DLD1 (cell line): ENCODE measurements around the gene KLHL35.

Experiments used
- in situ Hi-C: cut with HindIII; loops from 2 replicates; pipeline ENCODE4 v1.10.0; 2017; ENCODE audit warnings: low sequenced_read_pairs

The KLHL35 gene, protein sequence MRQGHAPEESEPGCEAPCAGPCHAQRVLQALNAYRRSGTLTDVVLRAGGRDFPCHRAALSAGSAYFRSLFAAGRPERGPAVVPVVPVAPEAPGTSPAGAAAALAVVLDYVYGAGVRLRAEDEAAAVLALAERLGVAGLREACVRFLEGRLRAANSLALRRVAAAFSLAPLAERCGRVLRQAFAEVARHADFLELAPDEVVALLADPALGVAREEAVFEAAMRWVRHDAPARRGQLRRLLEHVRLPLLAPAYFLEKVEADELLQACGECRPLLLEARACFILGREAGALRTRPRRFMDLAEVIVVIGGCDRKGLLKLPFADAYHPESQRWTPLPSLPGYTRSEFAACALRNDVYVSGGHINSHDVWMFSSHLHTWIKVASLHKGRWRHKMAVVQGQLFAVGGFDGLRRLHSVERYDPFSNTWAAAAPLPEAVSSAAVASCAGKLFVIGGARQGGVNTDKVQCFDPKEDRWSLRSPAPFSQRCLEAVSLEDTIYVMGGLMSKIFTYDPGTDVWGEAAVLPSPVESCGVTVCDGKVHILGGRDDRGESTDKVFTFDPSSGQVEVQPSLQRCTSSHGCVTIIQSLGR

DNA sequence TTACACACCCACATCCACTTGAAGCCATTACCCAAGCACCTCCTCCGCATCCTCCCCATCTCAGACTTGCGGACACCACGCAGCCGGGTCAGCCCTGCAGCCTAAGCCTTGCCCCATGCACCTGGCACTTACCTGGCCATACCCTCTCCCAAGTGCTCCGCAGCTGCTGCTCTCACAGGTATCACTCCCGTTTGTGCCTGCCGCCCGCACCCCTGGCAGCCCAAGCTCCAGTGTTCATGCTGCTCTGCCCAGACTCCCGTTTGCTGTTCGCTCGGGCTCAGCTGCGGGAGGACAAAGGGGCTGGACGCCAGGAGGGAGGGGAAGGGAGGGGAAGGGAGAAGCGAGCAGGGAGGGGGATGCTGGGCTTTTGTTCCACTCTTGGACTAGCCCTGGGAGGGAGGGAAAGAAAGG lies at the start of gene KLHL35:
Gene KLHL35 (minus strand): TSS at position 293 of the 411 bp plus-strand sequence. CDS start 2,574 bp downstream, outside the sequence.
- in situ Hi-C loops, result no loop called here

- in situ Hi-C loops, result no loop called here
These were observed 49.1 kb upstream of the KLHL35 start for GRCh38 chr11:75481922-75482606.

DNA sequence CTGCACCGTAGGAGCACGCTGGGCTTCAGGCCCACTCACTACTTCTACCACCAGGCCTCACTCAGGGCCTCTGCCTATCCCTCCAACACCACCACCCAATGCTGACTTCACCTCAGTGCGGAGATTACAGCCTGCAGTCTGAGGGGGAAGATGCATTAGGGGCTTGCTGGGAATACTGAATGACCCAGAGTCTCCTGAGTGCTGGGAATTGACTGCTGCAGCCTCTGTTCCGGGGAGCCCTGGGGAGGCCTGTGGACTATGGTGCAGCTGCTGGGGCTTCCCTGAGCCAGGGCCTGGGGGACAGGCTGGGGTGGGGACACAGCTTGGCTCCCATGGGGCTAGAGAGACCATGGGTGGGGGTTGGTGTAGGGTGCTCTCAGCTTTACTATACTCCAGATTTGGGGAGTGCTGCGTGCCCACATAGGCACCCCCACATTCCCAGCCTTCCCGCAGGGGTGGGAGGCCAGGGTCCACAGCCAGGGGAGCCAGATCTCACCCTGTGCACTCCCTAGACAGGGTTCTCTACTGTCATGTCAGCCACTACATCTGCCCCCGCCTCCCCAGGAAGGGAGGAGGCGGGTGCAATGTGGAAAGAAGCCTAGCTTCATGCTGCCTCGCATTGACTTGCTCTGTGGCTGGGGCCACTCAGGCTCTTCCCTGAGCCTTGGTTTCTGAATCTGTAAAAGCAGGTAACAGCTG lies 48.4 kb upstream of the KLHL35 start:
- in situ Hi-C loops, result no loop called here

GRCh38 chr11:75480185-75481175 lies 47.5 kb upstream of the KLHL35 start:
- in situ Hi-C loops, result no loop called here

DNA sequence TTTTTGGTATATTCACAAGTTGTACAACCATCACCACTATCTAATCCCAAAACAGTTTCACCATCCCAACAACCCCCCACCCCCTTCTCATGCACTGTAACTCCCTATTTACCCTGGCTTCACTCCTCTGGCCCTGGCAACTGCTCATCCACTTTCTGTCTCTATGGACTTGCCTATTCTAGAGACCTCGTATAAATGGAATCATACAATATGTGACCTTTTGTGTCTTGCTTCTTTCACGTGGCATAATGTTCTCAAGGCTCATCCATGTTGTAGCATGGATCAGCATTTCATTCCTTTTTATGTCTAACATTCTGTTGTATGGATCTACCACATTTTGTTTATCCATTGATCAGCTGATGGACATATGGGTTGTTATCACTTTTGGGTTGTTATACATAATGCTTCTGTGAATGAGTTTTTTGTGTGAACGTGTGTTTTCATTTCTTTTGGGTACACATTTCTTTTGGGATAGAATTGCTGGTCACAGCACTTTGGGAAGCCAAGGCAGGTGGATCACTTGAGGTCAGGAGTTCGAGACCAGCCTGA lies 46.7 kb upstream of the KLHL35 start:
- in situ Hi-C loops, result no loop called here

DNA sequence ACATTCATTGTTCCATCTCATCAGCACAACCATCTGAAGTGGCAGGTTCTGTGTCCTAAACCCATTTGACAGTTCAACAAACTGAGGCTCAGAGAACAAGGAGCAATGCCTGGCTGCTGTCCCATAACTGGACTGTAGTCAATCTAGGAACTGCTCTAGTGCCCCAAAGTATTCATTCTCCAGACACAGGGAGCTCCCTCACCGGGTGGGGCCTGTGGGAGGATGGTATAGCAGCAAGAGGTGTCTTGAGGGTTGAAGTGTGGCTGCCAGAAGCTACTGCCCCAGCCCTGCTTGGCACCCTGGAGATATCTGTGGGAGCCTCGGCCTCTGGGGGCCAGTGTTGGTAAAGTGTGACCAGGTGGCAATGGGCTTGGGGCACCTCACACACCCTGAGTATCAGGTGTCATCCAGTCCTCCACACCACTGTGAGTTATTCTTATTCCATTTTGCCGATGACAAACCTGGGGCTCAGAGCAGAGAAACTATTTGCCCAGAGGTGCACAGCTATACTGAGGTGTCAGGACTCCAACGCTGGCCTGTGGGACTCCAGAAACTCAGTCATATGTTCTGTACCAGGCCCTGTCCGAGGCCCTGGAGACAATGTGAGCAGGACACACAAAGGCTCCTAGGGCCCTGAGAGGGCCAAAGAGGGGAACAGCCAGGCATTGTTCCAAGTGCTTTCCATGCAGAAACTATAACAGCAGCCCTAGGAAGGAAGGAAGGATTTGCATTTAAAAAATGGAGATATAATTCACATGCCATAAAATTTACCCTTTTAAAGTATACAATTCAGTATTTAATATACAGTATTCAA lies 46.0 kb upstream of the KLHL35 start:
- in situ Hi-C loops, result no loop called here

- in situ Hi-C loops, result no loop called here
These were observed 44.6 kb upstream of the KLHL35 start for GRCh38 chr11:75477614-75477935.

- in situ Hi-C loops, result no loop called here
These were observed 44.0 kb upstream of the KLHL35 start for GRCh38 chr11:75476739-75477613.

- in situ Hi-C loops, result no loop called here
These were observed 43.0 kb upstream of the KLHL35 start for GRCh38 chr11:75475767-75476650.

- in situ Hi-C loops, result no loop called here
These were observed 42.1 kb upstream of the KLHL35 start for GRCh38 chr11:75474878-75475766.

DNA sequence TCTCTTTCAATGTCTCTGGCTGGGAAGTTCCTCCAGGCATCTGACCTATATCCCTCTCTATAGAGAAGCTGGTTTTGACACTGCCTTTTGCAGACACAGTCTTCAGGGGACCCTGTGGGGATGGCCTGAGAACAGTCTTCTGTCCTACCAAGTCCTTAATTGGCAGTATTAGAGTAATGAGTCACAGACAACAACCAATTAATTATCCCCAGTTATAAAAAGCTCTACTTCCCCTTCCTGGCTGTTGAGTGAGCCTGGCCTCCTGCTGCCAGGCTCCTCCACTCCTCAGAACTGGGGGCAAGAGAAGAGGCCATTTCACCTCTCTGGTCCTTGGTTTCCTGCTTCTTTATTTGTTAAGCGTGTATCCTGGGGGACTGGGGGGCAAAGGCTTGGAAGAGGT lies 41.2 kb upstream of the KLHL35 start:
- in situ Hi-C loops, result no loop called here

DNA sequence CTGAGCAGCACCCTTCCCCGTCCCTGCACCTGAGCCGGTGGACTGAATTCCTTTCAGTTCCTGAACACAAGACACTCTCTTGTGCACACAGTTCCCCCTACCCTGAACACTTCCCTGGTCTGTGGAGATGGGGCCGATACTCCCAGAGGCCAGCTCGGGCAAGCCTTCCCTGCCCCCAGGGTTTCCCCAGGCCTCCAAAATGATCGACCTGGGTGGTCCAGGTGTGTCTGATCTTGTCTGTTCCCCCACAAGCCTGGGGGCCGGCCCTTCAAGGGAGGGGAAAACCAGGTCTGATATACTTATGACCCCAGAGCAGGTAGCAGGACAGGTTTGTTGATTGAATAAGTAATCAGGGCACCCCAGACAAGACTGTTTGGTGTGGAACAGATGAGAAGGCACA lies 40.7 kb upstream of the KLHL35 start:
- in situ Hi-C loops, result no loop called here

DNA sequence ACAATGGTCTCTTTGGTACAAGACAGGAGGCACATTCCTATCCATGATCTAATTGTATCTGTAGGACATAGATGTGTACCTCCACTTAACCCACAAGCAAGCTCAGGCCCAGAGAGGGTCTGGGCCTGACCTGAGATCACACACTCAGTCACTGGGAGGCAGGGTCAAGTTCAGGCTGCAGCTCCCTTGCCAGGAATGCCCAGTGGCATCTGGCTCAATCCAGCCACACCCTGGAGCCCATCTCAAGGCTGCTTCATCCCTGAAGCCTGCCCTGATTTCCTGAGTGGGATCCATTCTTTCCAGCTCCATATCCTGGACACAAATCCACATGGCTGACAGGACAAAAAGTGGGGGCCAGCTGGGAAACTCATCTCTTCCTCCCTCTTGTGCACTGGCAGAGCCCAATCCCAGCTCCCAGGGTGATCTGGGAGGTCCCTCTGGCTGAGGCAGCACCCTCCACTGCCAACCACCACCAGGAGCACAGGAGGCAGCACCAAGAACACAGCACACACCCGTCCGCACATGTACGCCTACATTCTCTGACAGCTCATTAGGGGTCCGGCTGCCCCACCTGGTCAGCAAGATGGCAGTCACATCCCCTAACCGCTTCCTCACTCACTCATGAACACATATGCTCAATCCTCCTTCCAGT lies 39.2 kb upstream of the KLHL35 start:
- in situ Hi-C loops, result no loop called here

DNA sequence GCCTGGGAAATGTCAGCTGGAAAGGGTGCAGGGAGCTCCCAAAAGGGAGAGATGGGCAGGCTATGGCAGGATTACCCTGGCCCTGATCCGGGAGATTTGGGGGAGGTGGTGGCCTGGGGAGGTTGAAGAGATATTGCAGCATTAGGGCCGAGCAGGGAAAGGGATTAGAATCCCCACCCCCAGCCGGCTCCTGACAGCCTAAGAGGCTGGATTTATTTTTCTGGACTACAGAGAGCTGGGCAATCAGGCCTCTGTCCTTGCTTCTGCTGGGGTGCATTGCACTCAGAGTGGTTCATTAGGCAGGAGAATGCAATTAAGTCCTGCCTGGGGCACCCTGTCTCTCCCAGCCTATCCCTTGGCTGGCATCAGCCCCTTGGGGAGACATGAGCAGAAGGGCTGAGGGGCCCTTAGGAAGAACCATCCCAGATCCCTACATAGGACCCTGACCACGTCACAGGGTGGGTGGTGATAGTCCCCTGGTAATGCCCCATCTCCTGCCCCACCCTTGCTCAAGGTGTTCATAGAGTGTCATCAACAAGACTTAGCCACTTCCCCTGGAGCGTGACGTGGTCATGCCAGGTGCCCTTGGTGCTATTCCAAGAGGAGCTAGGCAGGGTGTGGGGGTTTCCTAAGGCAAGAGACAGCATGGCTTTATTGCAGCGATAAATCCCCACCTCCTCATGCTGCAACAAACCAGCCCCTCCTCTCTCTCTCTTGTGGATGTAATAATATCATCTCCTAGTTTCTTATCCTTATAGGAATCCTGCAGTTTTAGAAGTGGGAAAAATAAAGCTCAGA lies 38.4 kb upstream of the KLHL35 start:
- in situ Hi-C loops, result no loop called here
